HepG2 (cell line): ENCODE measurements around the gene AGAP3. TPM values are rescaled to one million over a fixed set of nuclear protein-coding genes. Genes with fewer than 3 reads are reported as not detected.

Experiments
- ATAC-seq: fragments of 200-7000 bp; cut with Tn5 transposase; 3 replicates; pipeline ENCODE4 v1.9.1; 2020; ENCODE audit warnings: mild to moderate bottlenecking, moderate library complexity
- BruUV-seq: library from RNA; stranded (reverse); fragments of 400-500 nt; replicated peaks from 2 replicates; lab custom pipeline; 2021; lab: Mats Ljungman, UMichigan
- CTCF ChIA-PET: fragments of 300-600 bp; formaldehyde crosslinking; extraction: SDS; loops from one replicate; lab custom pipeline; 2021; ENCODE audit warnings: low total read pairs, inconsistent platforms, low intra/inter-chr PET ratio; lab: Yijun Ruan, JAX
- POLR2A ChIA-PET: fragments of 350-600 bp; sonication (Branson Sonifier 250); formaldehyde crosslinking; loops from one replicate; lab custom pipeline; 2020; ENCODE audit warnings: antibody characterized with exemption, inconsistent platforms; lab: Yijun Ruan, JAX
- DNase-seq: peaks from one replicate; pipeline ENCODE4 v3.0.0-alpha.2; 2015; ENCODE audit warnings: low spot score
- FAIRE-seq: peaks from 3 replicates; lab custom pipeline; 2011; peaks lifted over from hg19 to GRCh38; lab: Jason Lieb, UNC
- H2AFZ ChIP-seq: one replicate; pipeline ENCODE4 v1.6.1; 2011; ENCODE audit warnings: low read length, inconsistent platforms
- H3K27ac ChIP-seq: fragments of 300-600 bp; 3 replicates; pipeline ENCODE4 v1.8.0; 2011; ENCODE audit warnings: mixed run types, mild to moderate bottlenecking, mixed read lengths, low read length, inconsistent platforms; ENCODE audit not compliant: insufficient read depth; ENCODE audit errors: extremely low read length
- H3K27me3 ChIP-seq, 2 experiments: fragments of 200-600 bp in 1 of 2; 2 replicates in 1 of 2; 3 replicates in 1 of 2; pipeline versions ENCODE4 v1.6.0 to v1.8.0; 2011; ENCODE audit warnings: low read length in 2 of 2, mild to moderate bottlenecking in 2 of 2, moderate library complexity in 2 of 2, inconsistent platforms in 1 of 2; ENCODE audit not compliant: insufficient read depth in 2 of 2, control insufficient read depth in 1 of 2
- H3K36me3 ChIP-seq, 2 experiments: fragments of 200-600 bp in 1 of 2; replicated peaks in 1 of 2; 2 replicates in 1 of 2; 3 replicates in 1 of 2; pipeline versions ENCODE4 v1.5.1 to v1.8.0; 2011; ENCODE audit warnings: low read length in 2 of 2, inconsistent platforms in 1 of 2; ENCODE audit not compliant: insufficient read depth in 2 of 2, control insufficient read depth in 1 of 2
- H3K4me1 ChIP-seq: 2 replicates; pipeline ENCODE4 v1.5.1; 2012; ENCODE audit warnings: low read length, inconsistent platforms; ENCODE audit not compliant: insufficient read depth
- H3K4me2 ChIP-seq: 2 replicates; pipeline ENCODE4 v1.6.0; 2011; ENCODE audit warnings: low read depth, low read length, inconsistent platforms
- H3K4me3 ChIP-seq, 3 experiments: fragments of 200-600 bp in 1 of 3; sonication (generic), shearing (Covaris generic) in 1 of 3; replicated peaks in 1 of 3; 2 replicates each; pipeline ENCODE4 v1.5.1; 2011 to 2016; ENCODE audit warnings: low read length in 3 of 3, inconsistent platforms in 2 of 3, low read depth in 2 of 3, mild to moderate bottlenecking in 2 of 3, control low read depth in 1 of 3, mixed read lengths in 1 of 3; ENCODE audit not compliant: insufficient read depth in 1 of 3
- H3K79me2 ChIP-seq: one replicate; pipeline ENCODE4 v1.6.1; 2011; ENCODE audit warnings: low read length, inconsistent platforms; ENCODE audit not compliant: insufficient read depth
- H3K9ac ChIP-seq: 2 replicates; pipeline ENCODE4 v1.6.0; 2011; ENCODE audit warnings: mild to moderate bottlenecking, low read depth, low read length, inconsistent platforms; ENCODE audit not compliant: insufficient read depth
- H3K9me3 ChIP-seq: 2 replicates; pipeline ENCODE4 v1.5.1; 2012; ENCODE audit warnings: mild to moderate bottlenecking, low read length
- H4K20me1 ChIP-seq: 2 replicates; pipeline ENCODE4 v1.6.0; 2011; ENCODE audit warnings: inconsistent platforms, mild to moderate bottlenecking, low read length, moderate library complexity; ENCODE audit not compliant: insufficient read depth
- ATRX ChIP-seq: sonication (generic); formaldehyde crosslinking; IDR thresholded peaks from 2 replicates; pipeline ENCODE4 v1.4.0; 2020; ENCODE audit warnings: missing genetic modification reagents, borderline replicate concordance
- ELF1 ChIP-seq: sonication (generic); formaldehyde crosslinking; IDR thresholded peaks from 2 replicates; pipeline ENCODE4 v1.4.0; 2020; ENCODE audit warnings: missing genetic modification reagents
- FOXA3 ChIP-seq: IDR thresholded peaks from 2 replicates; pipeline ENCODE4 v1.6.1; 2016; ENCODE audit warnings: missing genetic modification reagents, missing compliant biosample characterization
- FOXO1 ChIP-seq: sonication (generic); formaldehyde crosslinking; IDR thresholded peaks from 2 replicates; pipeline ENCODE4 v1.4.0; 2020; ENCODE audit warnings: missing genetic modification reagents
- GABPB1 ChIP-seq: IDR thresholded peaks from 2 replicates; pipeline ENCODE4 v1.6.1; 2016; ENCODE audit warnings: mild to moderate bottlenecking, missing genetic modification reagents, moderate library complexity, missing compliant biosample characterization
- MAFK ChIP-seq, 2 experiments: IDR thresholded peaks in 1 of 2; conservative IDR thresholded peaks in 1 of 2; 2 replicates each; pipeline ENCODE4 v1.6.1; 2011; ENCODE audit warnings: improper control_type of control experiment in 2 of 2, low read length in 2 of 2
- MEF2D ChIP-seq: sonication (generic); formaldehyde crosslinking; IDR thresholded peaks from 2 replicates; pipeline ENCODE4 v1.5.1; 2020; ENCODE audit warnings: mild to moderate bottlenecking, missing genetic modification reagents
- MXD4 ChIP-seq: IDR thresholded peaks from 2 replicates; pipeline ENCODE4 v1.6.1; 2016; ENCODE audit warnings: mild to moderate bottlenecking, missing biosample characterization, missing genetic modification reagents
- PRDM4 ChIP-seq: sonication (generic); formaldehyde crosslinking; IDR thresholded peaks from 2 replicates; pipeline ENCODE4 v1.9.0; 2021; ENCODE audit warnings: missing genetic modification reagents, borderline replicate concordance
- SIX1 ChIP-seq: sonication (generic); formaldehyde crosslinking; IDR thresholded peaks from 2 replicates; pipeline ENCODE4 v1.4.0; 2020; ENCODE audit warnings: missing genetic modification reagents, borderline replicate concordance
- SMC3 ChIP-seq: IDR thresholded peaks from 2 replicates; pipeline ENCODE4 v1.6.1; 2011; ENCODE audit warnings: low read length, improper control_type of control experiment
- YY1 ChIP-seq: IDR thresholded peaks from 2 replicates; pipeline ENCODE4 v1.6.1; 2011; ENCODE audit warnings: low read length, low read depth, moderate library complexity, mild to moderate bottlenecking; ENCODE audit not compliant: insufficient read depth, insufficient replicate concordance
- ZNF282 ChIP-seq: fragments of 450-650 bp; IDR thresholded peaks from 2 replicates; pipeline ENCODE4 v1.6.1; 2018; ENCODE audit not compliant: partially characterized antibody
- ZNF350 ChIP-seq: sonication (generic); formaldehyde crosslinking; IDR thresholded peaks from 2 replicates; pipeline ENCODE4 v1.4.0; 2020; ENCODE audit warnings: mild to moderate bottlenecking, low read depth, missing genetic modification reagents, borderline replicate concordance
- ZNF546 ChIP-seq: sonication (generic); formaldehyde crosslinking; conservative IDR thresholded peaks from 2 replicates; pipeline ENCODE4 v1.8.1; 2023; ENCODE audit warnings: mild to moderate bottlenecking, missing genetic modification reagents
- WGBS: methylation state at CpG from one replicate; pipeline ENCODE4 v1.1.6; 2017; ENCODE audit warnings: low lambda C conversion rate; 5-methylcytosine and 5-hydroxymethylcytosine counted together
- in situ Hi-C: cut with HindIII; loops from 2 replicates; pipeline ENCODE4 v1.10.0; 2017; ENCODE audit warnings: low pct_unique_long_range_greater_than_20kb; ENCODE audit not compliant: extremely low pct_ligation_motif_present
- intact Hi-C: fragments of 100-400 bp; cut with micrococcal nuclease; formaldehyde crosslinking; loops from one replicate; pipeline ENCODE4 v1.10.0; 2022; ENCODE audit not compliant: unreplicated experiment
- polyA plus RNA-seq, 8 experiments: library from polyadenylated mRNA; depleted of rRNA in 3 of 8; stranded (reverse) in 7 of 8; unstranded in 1 of 8; fragments of >200 nt; fragmentation: Illumina TruSeq in 4 of 8; extraction: Trizol in 4 of 8; gene quantifications; 2 replicates each; pipeline versions ENCODE4 v1.2.1 to v1.2.3, GENCODE V29; 2011 to 2016; ENCODE audit warnings: low read depth in 4 of 8, missing spikeins in 1 of 8, mixed read lengths in 1 of 8; ENCODE audit not compliant: insufficient read depth in 1 of 8
- total RNA-seq, 5 experiments: library from RNA; depleted of rRNA; stranded (reverse); fragments of >200 nt; fragmentation: Illumina TruSeq; extraction: Trizol; gene quantifications; 2 replicates each; pipeline ENCODE4 v1.2.3, GENCODE V29; 2016; ENCODE audit warnings: low read depth in 1 of 5
- TF ChIP-seq, protein P1 (sequence below): sonication (generic); formaldehyde crosslinking; IDR thresholded peaks from 2 replicates; pipeline ENCODE4 v1.4.0; 2020; ENCODE audit warnings: missing genetic modification reagents; ENCODE audit errors: not compliant biosample characterization
- TF ChIP-seq, protein P2 (sequence below): sonication (generic); formaldehyde crosslinking; IDR thresholded peaks from 2 replicates; pipeline ENCODE4 v1.8.1; 2022; ENCODE audit warnings: low read depth, mild to moderate bottlenecking, missing genetic modification reagents
- TF ChIP-seq, protein P3 (sequence below): sonication (generic); formaldehyde crosslinking; IDR thresholded peaks from 2 replicates; pipeline ENCODE4 v1.8.0; 2022; ENCODE audit warnings: missing genetic modification reagents, mild to moderate bottlenecking, moderate library complexity, borderline replicate concordance

The AGAP3 gene
- total and polyA plus RNA-seq, 2 of the 13 experiments (the other 11 are each of a cell fraction or from before 2014, with no cell fraction given) = 31.3 to 61.4 TPM

DNA sequence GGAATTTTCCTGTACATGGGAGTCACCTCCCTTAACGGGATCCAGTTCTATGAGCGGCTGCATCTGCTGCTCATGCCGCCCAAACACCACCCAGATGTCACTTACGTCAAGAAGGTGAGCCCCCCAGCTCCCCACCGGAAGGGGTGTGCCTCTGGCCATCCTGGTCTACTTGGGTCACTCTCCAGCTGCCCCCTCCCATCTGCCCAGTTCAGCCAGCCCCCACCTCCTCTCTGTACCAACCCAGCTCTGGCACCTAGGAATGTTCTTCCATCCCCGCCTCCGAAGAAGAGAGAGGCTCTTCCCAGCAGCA, 10.7 kb upstream of the AGAP3 start:
- Histone ChIP-seq H3K9me3 (no peaks in the 10 kb centered on the region), H3K27ac (no peak overlapping the region), H3K36me3 (peaks cover 15 to 41% of the 10 kb centered on the region in 2 experiments), H3K27me3 (no peaks in the 10 kb centered on the region; a peak in 1 of 5 replicates), H3K4me3 (no peak overlapping the region), H4K20me1 (no peaks in the 10 kb centered on the region), H2AFZ (no peak overlapping the region), H3K79me2 (peaks cover 18% of the 10 kb centered on the region), H3K9ac (no peak overlapping the region), H3K4me2 (no peak overlapping the region), H3K4me1 (peaks cover 11% of the 10 kb centered on the region)
- ChIA-PET POLR2A (interaction anchor here (1.2 to 5.4 kb wide), 4 partner anchors 8 to 47 kb away, joined by 3 to 60 read pairs (median 6); partner anchors contain the start of genes ABCB8 and SLC4A2), CTCF (no interaction called here)
- intact Hi-C loops = no loop called here
- 100% methylated on average over 7 of the region's 7 CpGs for WGBS
- in situ Hi-C loops = no loop called here
- FAIRE-seq (no peak), DNase-seq (no peak), ATAC-seq (no peak)
- BruUV-seq = no TSS peak
- no peak for TF ChIP-seq GABPB1 (CRISPR knock-in tag)
- TF ChIP-seq ZNF546 (CRISPR knock-in tag) = no peak
- TF ChIP-seq, protein P1, sequence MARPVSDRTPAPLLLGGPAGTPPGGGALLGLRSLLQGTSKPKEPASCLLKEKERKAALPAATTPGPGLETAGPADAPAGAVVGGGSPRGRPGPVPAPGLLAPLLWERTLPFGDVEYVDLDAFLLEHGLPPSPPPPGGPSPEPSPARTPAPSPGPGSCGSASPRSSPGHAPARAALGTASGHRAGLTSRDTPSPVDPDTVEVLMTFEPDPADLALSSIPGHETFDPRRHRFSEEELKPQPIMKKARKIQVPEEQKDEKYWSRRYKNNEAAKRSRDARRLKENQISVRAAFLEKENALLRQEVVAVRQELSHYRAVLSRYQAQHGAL (CRISPR knock-in tag) = no peak
- TF ChIP-seq, protein P2, sequence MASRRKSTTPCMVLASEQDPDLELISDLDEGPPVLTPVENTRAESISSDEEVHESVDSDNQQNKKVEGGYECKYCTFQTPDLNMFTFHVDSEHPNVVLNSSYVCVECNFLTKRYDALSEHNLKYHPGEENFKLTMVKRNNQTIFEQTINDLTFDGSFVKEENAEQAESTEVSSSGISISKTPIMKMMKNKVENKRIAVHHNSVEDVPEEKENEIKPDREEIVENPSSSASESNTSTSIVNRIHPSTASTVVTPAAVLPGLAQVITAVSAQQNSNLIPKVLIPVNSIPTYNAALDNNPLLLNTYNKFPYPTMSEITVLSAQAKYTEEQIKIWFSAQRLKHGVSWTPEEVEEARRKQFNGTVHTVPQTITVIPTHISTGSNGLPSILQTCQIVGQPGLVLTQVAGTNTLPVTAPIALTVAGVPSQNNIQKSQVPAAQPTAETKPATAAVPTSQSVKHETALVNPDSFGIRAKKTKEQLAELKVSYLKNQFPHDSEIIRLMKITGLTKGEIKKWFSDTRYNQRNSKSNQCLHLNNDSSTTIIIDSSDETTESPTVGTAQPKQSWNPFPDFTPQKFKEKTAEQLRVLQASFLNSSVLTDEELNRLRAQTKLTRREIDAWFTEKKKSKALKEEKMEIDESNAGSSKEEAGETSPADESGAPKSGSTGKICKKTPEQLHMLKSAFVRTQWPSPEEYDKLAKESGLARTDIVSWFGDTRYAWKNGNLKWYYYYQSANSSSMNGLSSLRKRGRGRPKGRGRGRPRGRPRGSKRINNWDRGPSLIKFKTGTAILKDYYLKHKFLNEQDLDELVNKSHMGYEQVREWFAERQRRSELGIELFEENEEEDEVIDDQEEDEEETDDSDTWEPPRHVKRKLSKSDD (CRISPR knock-in tag) = no peak
- TF ChIP-seq YY1 = no peak
- TF ChIP-seq FOXA3 (CRISPR knock-in tag) = no peak
- TF ChIP-seq FOXO1 (CRISPR knock-in tag) = no peak
- no peak for TF ChIP-seq MAFK (conservative IDR thresholded peaks at IDR 0.05 in 1 of 2, IDR thresholded peaks at IDR 0.05 in 1 of 2; ENCODE audit: low read length in 2 of 2)
- TF ChIP-seq, protein P3, sequence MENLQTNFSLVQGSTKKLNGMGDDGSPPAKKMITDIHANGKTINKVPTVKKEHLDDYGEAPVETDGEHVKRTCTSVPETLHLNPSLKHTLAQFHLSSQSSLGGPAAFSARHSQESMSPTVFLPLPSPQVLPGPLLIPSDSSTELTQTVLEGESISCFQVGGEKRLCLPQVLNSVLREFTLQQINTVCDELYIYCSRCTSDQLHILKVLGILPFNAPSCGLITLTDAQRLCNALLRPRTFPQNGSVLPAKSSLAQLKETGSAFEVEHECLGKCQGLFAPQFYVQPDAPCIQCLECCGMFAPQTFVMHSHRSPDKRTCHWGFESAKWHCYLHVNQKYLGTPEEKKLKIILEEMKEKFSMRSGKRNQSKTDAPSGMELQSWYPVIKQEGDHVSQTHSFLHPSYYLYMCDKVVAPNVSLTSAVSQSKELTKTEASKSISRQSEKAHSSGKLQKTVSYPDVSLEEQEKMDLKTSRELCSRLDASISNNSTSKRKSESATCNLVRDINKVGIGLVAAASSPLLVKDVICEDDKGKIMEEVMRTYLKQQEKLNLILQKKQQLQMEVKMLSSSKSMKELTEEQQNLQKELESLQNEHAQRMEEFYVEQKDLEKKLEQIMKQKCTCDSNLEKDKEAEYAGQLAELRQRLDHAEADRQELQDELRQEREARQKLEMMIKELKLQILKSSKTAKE (CRISPR knock-in tag) = no peak
- no peak for TF ChIP-seq MXD4
- no peak for TF ChIP-seq ZNF282
- no peak for TF ChIP-seq PRDM4 (CRISPR knock-in tag)
- no peak for TF ChIP-seq SMC3
- TF ChIP-seq SIX1 = no peak
- no peak for TF ChIP-seq ZNF350
- no peak for TF ChIP-seq MEF2D (CRISPR knock-in tag)
- no peak for TF ChIP-seq ELF1 (CRISPR knock-in tag)
- TF ChIP-seq ATRX (CRISPR knock-in tag) = no peak
